SJSA1 (cell line): Measurements from ENCODE around the gene CLINT1. TPM values are rescaled to one million over a fixed set of nuclear protein-coding genes. Genes with fewer than 3 reads are reported as not detected.

ENCODE experiments used
- DNase-seq, 2 experiments: peaks; one replicate each; pipeline ENCODE4 v3.0.0-alpha.2; 2015 to 2020; ENCODE audit warnings: low spot score in 2 of 2, low read depth in 1 of 2
- H3K27ac ChIP-seq: fragments of 250-450 bp; sonication (Bioruptor Pico); 2 replicates; pipeline ENCODE4 v1.5.1; 2020; ENCODE audit warnings: mild to moderate bottlenecking, moderate library complexity
- H3K27me3 ChIP-seq: fragments of 250-450 bp; sonication (Bioruptor Pico); replicated peaks from 2 replicates; pipeline ENCODE4 v1.5.1; 2020; ENCODE audit warnings: mild to moderate bottlenecking, moderate library complexity
- H3K36me3 ChIP-seq: fragments of 250-450 bp; sonication (Bioruptor Pico); 2 replicates; pipeline ENCODE4 v1.5.1; 2020; ENCODE audit warnings: mild to moderate bottlenecking
- H3K4me1 ChIP-seq: fragments of 250-450 bp; sonication (Bioruptor Pico); replicated peaks from 2 replicates; pipeline ENCODE4 v1.6.1; 2021; ENCODE audit warnings: mild to moderate bottlenecking
- H3K4me3 ChIP-seq: fragments of 250-450 bp; sonication (Bioruptor Pico); 2 replicates; pipeline ENCODE4 v1.5.1; 2020; ENCODE audit warnings: mild to moderate bottlenecking
- H3K9me3 ChIP-seq: fragments of 250-450 bp; sonication (Bioruptor Pico); replicated peaks from 2 replicates; pipeline ENCODE4 v1.5.1; 2020; ENCODE audit warnings: mild to moderate bottlenecking
- total RNA-seq: library from RNA; depleted of rRNA; stranded (reverse); fragments of >200 nt; shearing (Covaris generic); gene quantifications from 2 replicates; pipeline ENCODE4 v1.2.3, GENCODE V29; 2014

Gene CLINT1
- total RNA-seq, 1 experiment from 2014 or later: 95.4 TPM

GRCh38 chr5:157877821-157878220 is 18.9 kb upstream of the CLINT1 start:
- no peak overlapping the region for H3K27ac ChIP-seq
- DNase-seq: no peak
- no peaks in the 10 kb centered on the region for H3K4me1 ChIP-seq
- H3K4me3 ChIP-seq: no peak overlapping the region
- H3K9me3 ChIP-seq: no peaks in the 10 kb centered on the region
- no peaks in the 10 kb centered on the region for H3K36me3 ChIP-seq
- no peaks in the 10 kb centered on the region for H3K27me3 ChIP-seq

- no peak for DNase-seq
- Histone ChIP-seq H3K4me1 (peaks cover 16% of the 10 kb centered on the region), H3K27ac (no peak overlapping the region), H3K36me3 (no peaks in the 10 kb centered on the region), H3K9me3 (no peaks in the 10 kb centered on the region), H3K4me3 (no peak overlapping the region), H3K27me3 (no peaks in the 10 kb centered on the region)
These were observed 15.9 kb upstream of the CLINT1 start for GRCh38 chr5:157874861-157875260.

DNA sequence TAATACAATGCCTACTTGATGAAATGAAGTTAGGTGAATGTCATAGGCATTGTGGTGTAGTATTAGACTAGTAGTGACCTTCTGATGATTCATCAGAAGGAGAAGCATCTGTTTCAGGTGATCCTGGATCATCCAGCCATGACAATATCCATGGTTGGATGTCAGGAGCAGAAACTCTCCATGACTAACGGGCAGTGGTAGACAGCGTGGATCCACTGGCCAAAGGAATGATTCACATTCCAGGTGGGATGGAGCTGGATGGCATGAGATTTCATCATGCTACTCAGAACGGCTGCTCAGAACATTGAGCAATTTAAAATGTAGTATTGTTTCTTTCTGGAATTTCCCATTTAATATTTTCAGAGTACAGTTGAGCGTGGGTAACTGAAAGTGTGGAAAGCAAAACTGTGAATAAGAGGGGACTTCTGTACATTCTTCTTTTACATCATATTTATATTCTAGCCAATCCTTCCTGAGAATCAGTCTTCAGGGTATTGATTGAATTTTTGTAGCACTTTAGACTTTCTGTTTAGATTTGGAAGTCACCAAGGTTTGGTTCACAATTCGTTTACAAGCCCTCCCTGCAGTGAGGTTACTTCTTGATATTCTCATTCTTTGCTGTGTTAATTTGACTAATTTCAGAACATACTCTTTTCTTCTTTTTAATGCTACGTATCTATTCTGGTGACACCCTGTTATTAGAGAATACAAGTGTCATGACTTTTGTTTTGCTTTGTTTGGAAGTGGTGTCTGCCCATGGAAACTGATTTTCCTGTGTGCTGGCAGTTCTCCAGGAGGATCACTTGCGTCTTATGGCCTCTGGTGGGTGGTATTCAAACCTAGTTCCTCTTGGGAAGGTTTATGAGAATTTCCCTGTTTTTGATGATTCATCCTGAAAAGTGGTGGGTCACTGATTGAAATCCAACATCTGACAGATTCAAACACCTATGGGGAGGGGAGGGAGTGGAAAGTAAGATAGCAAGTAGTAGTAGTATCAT is 12.2 kb upstream of the CLINT1 start:
- Histone ChIP-seq H3K4me3 (no peak overlapping the region), H3K27me3 (no peaks in the 10 kb centered on the region), H3K9me3 (no peaks in the 10 kb centered on the region), H3K4me1 (peaks cover 16% of the 10 kb centered on the region), H3K27ac (peak overlapping the region; percentile 63), H3K36me3 (no peaks in the 10 kb centered on the region)
- peak; percentile 66 to 75 for DNase-seq

GRCh38 chr5:157867751-157868387 is 8.9 kb upstream of the CLINT1 start:
- Histone ChIP-seq H3K4me1 (peaks cover 24% of the 10 kb centered on the region), H3K27ac (no peak overlapping the region), H3K9me3 (no peaks in the 10 kb centered on the region), H3K27me3 (no peaks in the 10 kb centered on the region), H3K36me3 (no peaks in the 10 kb centered on the region), H3K4me3 (no peak overlapping the region)
- DNase-seq: no peak

DNA sequence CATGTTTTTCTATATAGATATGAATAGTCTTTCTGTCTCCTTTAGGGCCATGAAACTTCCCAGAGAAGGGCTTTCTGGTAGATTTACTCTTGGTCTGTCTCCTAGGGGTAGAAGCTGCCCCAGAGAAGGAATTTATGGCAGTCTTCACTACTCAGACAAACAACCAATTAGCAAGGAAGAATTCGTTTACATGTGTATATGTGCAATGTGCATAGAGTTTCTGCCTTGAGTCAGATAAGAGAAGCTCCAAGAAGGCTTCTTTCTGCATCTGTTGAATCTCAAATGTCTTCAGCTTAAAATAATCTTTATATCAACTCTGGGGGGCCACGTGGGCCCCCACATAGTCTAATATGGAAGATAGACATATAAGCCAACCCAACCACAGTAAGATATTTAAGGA is 7.6 kb upstream of the CLINT1 start:
- H3K27me3 ChIP-seq: no peaks in the 10 kb centered on the region
- no peak overlapping the region for H3K27ac ChIP-seq
- H3K4me1 ChIP-seq: peaks cover 17% of the 10 kb centered on the region
- H3K36me3 ChIP-seq: no peaks in the 10 kb centered on the region
- no peak for DNase-seq
- no peaks in the 10 kb centered on the region for H3K9me3 ChIP-seq
- H3K4me3 ChIP-seq: no peak overlapping the region

DNA sequence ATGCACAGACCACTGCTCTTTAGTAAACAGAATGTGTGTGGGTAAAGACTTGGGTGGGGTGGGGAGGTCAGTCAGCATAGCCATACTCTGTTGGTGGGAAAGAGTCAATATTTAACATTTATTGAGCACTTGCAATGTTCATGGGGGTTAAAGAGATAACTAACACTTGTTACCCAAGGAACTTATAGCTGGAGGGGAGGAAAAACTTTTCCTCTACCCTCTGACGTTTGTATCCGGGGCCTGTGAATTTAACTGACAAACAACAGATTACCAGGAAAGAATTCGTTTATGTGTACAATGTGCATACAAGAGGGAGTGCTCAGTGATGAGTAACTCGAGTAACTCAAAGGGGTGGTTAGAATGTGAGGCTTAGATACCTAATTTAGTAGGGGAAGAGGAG is 6.8 kb upstream of the CLINT1 start:
- DNase-seq: peak in 1 of 2 experiments; percentile 76
- Histone ChIP-seq H3K4me1 (peaks cover 10% of the 10 kb centered on the region), H3K27ac (peak overlapping the region; percentile 61)

GRCh38 chr5:157864067-157864466 is 5.1 kb upstream of the CLINT1 start:
- Histone ChIP-seq H3K36me3 (no peaks in the 10 kb centered on the region), H3K27me3 (no peaks in the 10 kb centered on the region), H3K9me3 (no peaks in the 10 kb centered on the region), H3K27ac (no peak overlapping the region), H3K4me3 (no peak overlapping the region), H3K4me1 (peaks cover 8% of the 10 kb centered on the region)
- no peak for DNase-seq

More for the DNA sequence above, 6.8 kb upstream of the CLINT1 start:
- Histone ChIP-seq H3K27me3 (no peaks in the 10 kb centered on the region), H3K36me3 (no peaks in the 10 kb centered on the region), H3K9me3 (no peaks in the 10 kb centered on the region), H3K4me3 (no peak overlapping the region)

GRCh38 chr5:157862183-157862851 is 3.4 kb upstream of the CLINT1 start:
- H3K36me3 ChIP-seq: no peaks in the 10 kb centered on the region
- H3K4me3 ChIP-seq: no peak overlapping the region
- no peak overlapping the region for H3K27ac ChIP-seq
- no peaks in the 10 kb centered on the region for H3K9me3 ChIP-seq
- peaks cover 13% of the 10 kb centered on the region for H3K4me1 ChIP-seq
- DNase-seq: no peak
- no peaks in the 10 kb centered on the region for H3K27me3 ChIP-seq

- Histone ChIP-seq H3K4me1 (peaks cover 13% of the 10 kb centered on the region), H3K27ac (no peak overlapping the region), H3K4me3 (no peak overlapping the region), H3K9me3 (no peaks in the 10 kb centered on the region), H3K36me3 (peaks cover 7% of the 10 kb centered on the region), H3K27me3 (no peaks in the 10 kb centered on the region)
- DNase-seq: no peak
These were observed 2.2 kb upstream of the CLINT1 start for GRCh38 chr5:157860898-157861890.

DNA sequence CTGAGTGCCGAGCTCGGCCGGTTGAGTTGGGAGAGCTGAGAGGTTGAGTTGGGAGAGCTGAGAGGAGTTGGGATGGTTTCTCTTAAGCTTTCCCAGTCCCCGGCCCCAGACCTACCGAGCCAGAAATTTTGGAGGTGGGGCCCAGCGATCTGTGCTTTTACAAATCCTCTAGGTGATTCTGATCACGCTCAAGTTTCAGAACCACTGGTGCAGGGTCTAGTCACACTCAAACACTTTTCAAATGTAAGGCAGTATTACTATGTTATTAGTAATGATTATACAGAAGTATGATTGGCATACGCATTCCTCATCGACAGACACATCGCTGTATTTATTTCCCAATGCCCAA is 256 bp upstream of the CLINT1 start:
- peak overlapping the region; percentile 61 for H3K4me3 ChIP-seq
- H3K36me3 ChIP-seq: peaks cover 13% of the 10 kb centered on the region
- no peaks in the 10 kb centered on the region for H3K27me3 ChIP-seq
- no peaks in the 10 kb centered on the region for H3K9me3 ChIP-seq
- H3K27ac ChIP-seq: peak overlapping the region; percentile 62; the same call in 1 of the 2 replicates
- H3K4me1 ChIP-seq: peaks cover 10% of the 10 kb centered on the region
- DNase-seq: no peak

- DNase-seq: peak in 1 of 2 experiments; percentile 46
- Histone ChIP-seq H3K9me3 (no peaks in the 10 kb centered on the region), H3K27ac (peak overlapping the region; percentile 62; the same call in 1 of the 2 replicates), H3K36me3 (peaks cover 13% of the 10 kb centered on the region), H3K27me3 (no peaks in the 10 kb centered on the region), H3K4me3 (peak overlapping the region; percentile 61), H3K4me1 (peaks cover 10% of the 10 kb centered on the region)
These were observed 974 bp downstream of the CLINT1 start for GRCh38 chr5:157857816-157858526.

- peak in 1 of 2 experiments; percentile 42 for DNase-seq
- Histone ChIP-seq H3K4me1 (peaks cover 10% of the 10 kb centered on the region), H3K27me3 (no peaks in the 10 kb centered on the region), H3K4me3 (no peak overlapping the region), H3K27ac (no peak overlapping the region), H3K9me3 (no peaks in the 10 kb centered on the region), H3K36me3 (peaks cover 13% of the 10 kb centered on the region)
These were observed 3.4 kb downstream of the CLINT1 start for GRCh38 chr5:157855404-157855994.
